ENCODE results near the gene MIPOL1.
A peak's percentile ranks its signal among the peaks of the same experiment; 100 is the strongest.

The MIPOL1 gene

DNA sequence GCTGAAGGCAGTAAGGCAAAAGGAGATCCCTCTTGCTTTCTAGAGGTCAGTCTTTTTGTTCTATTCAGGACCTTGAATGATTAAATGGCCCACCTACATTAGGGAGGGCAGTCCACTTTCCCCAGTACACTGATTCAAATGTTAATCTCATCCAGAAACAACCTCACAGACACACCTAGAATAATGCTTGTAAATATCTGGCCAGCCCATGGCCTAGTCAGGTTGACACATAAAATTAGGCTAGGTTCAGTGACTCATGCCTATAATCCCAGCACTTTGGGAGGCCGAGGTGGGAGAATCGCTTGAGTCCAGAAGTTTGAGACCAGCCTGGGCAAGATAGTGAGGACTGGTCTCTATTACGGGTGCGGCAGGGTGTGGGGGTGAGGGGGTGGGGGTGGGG, 43.5 kb downstream of the MIPOL1 start:
- no peak for TF ChIP-seq CTCF (IDR thresholded peaks at IDR 0.05; ENCODE audit: insufficient read depth, low read depth, low read length, missing control alignments)
- no peak overlapping the region for H3K4me3 ChIP-seq (ENCODE audit: low read depth, low read length)
- no peak for DNase-seq (ENCODE audit: low read depth)

- H3K4me3 ChIP-seq (ENCODE audit: low read depth, low read length): no peak overlapping the region
- peak; percentile 56 for TF ChIP-seq CTCF (IDR thresholded peaks at IDR 0.05; ENCODE audit: insufficient read depth, low read depth, low read length, missing control alignments)
- DNase-seq (ENCODE audit: low read depth): peak; percentile 33
Measured at GRCh38 chr14:37246427-37246829, 48.7 kb downstream of the MIPOL1 start.

DNA sequence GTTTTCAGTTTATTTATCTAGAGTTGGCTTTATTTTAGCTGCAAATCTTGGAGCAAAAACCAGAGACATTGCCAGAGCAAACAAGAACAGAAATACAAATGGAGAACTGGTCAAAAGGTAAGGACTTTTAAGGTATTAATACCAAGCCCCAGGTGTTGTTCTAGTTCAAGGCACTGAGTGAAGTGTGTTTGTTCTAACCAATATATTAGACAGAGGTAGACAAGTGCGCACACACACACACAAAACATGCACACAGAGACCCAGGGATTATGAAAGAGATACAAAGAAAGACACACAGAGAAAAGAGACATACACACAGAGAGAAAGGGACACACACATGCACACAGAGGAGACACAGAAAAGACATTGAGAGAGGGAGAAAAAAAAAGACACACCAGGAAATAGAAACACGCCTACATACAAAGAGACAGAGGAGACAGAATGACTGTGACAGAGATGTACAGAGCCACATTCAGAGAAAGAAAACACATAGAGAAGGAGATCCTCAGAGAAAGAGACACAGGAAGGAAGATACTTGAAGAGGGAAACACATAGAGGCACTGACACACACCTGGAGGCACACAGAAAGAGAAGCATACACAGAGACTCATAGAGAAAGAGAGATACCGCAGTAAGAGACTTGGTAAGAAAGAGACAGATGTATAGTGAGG, 50.2 kb downstream of the MIPOL1 start:
- TF ChIP-seq CTCF (IDR thresholded peaks at IDR 0.05; ENCODE audit: insufficient read depth, low read depth, low read length, missing control alignments): no peak
- no peak for DNase-seq (ENCODE audit: low read depth)
- H3K4me3 ChIP-seq (ENCODE audit: low read depth, low read length): no peak overlapping the region

- no peak for TF ChIP-seq CTCF (IDR thresholded peaks at IDR 0.05; ENCODE audit: insufficient read depth, low read depth, low read length, missing control alignments)
- no peak for DNase-seq (ENCODE audit: low read depth)
- H3K4me3 ChIP-seq (ENCODE audit: low read depth, low read length): no peak overlapping the region
Measured at GRCh38 chr14:37251775-37252174, 54.0 kb downstream of the MIPOL1 start.

DNA sequence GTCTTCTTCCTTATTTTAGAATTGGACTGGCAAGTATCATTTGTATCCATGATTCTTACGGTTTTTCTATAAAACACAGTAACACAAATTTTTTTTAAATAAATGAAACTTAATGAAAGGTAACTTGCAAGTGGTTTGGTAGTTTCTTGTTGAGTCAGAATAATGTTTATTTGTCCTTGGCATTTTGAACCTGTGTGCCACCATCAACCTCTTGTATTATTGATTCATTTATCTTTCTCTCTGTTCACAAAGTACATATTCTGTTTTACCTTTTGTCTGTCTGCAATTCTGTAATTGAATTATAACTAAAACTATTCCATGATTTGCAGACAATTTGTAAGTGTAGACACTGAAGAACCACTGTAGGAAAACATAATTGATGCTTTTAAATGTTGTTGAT, 54.7 kb downstream of the MIPOL1 start:
- no peak overlapping the region for H3K4me3 ChIP-seq (ENCODE audit: low read depth, low read length)
- no peak for DNase-seq (ENCODE audit: low read depth)
- TF ChIP-seq CTCF (IDR thresholded peaks at IDR 0.05; ENCODE audit: insufficient read depth, low read depth, low read length, missing control alignments): no peak

GRCh38 chr14:37253905-37254304, 56.2 kb downstream of the MIPOL1 start:
- TF ChIP-seq CTCF (IDR thresholded peaks at IDR 0.05; ENCODE audit: insufficient read depth, low read depth, low read length, missing control alignments): no peak
- no peak for DNase-seq (ENCODE audit: low read depth)
- H3K4me3 ChIP-seq (ENCODE audit: low read depth, low read length): no peak overlapping the region

- DNase-seq (ENCODE audit: low read depth): no peak
- H3K4me3 ChIP-seq (ENCODE audit: low read depth, low read length): no peak overlapping the region
- TF ChIP-seq CTCF (IDR thresholded peaks at IDR 0.05; ENCODE audit: insufficient read depth, low read depth, low read length, missing control alignments): no peak
Measured at GRCh38 chr14:37254411-37254947, 56.7 kb downstream of the MIPOL1 start.
